H9 (cell line): Measurements from ENCODE around the gene LRIG1. TPM values are rescaled to one million over a fixed set of nuclear protein-coding genes. Genes with fewer than 3 reads are reported as not detected.

Source experiments
- DNase-seq: peaks from one replicate; pipeline ENCODE4 v3.0.0-alpha.2; 2017
- H2AFZ ChIP-seq: one replicate; pipeline ENCODE4 v1.6.1; 2013; ENCODE audit warnings: mild to moderate bottlenecking, low read length, control low read depth, moderate library complexity
- H2AK5ac ChIP-seq: 2 replicates; pipeline ENCODE4 v1.6.1; 2013; ENCODE audit warnings: low read length, control low read depth, mixed read lengths; ENCODE audit not compliant: insufficient read length
- H2BK120ac ChIP-seq: one replicate; pipeline ENCODE4 v1.6.1; 2013; ENCODE audit warnings: low read depth, mild to moderate bottlenecking, low read length, control low read depth, inconsistent platforms; ENCODE audit not compliant: poor library complexity, severe bottlenecking
- H2BK12ac ChIP-seq: 2 replicates; pipeline ENCODE4 v1.6.1; 2013; ENCODE audit warnings: low read length, control low read depth, mixed read lengths, low read depth; ENCODE audit not compliant: insufficient read length
- H2BK15ac ChIP-seq: 2 replicates; pipeline ENCODE4 v1.6.1; 2013; ENCODE audit warnings: low read depth, low read length, control low read depth
- H2BK20ac ChIP-seq: one replicate; pipeline ENCODE4 v1.6.1; 2013; ENCODE audit warnings: low read depth, mild to moderate bottlenecking, low read length, control low read depth, inconsistent platforms; ENCODE audit not compliant: poor library complexity, severe bottlenecking
- H2BK5ac ChIP-seq: 2 replicates; pipeline ENCODE4 v1.6.1; 2013; ENCODE audit warnings: low read length, control low read depth, mixed read lengths; ENCODE audit not compliant: insufficient read length
- H3K14ac ChIP-seq: 2 replicates; pipeline ENCODE4 v1.6.1; 2013; ENCODE audit warnings: low read length, control low read depth; ENCODE audit not compliant: insufficient read depth
- H3K18ac ChIP-seq: 2 replicates; pipeline ENCODE4 v1.6.1; 2013; ENCODE audit warnings: low read depth, mild to moderate bottlenecking, mixed read lengths, low read length, control low read depth; ENCODE audit not compliant: insufficient read length
- H3K23ac ChIP-seq: 2 replicates; pipeline ENCODE4 v1.6.1; 2013; ENCODE audit warnings: low read length, control low read depth, mixed read lengths, low read depth; ENCODE audit not compliant: insufficient read length
- H3K23me2 ChIP-seq: 2 replicates; pipeline ENCODE4 v1.6.1; 2013; ENCODE audit warnings: low read depth, mild to moderate bottlenecking, mixed read lengths, low read length, control low read depth; ENCODE audit not compliant: insufficient read length, poor library complexity, severe bottlenecking
- H3K27ac ChIP-seq: 2 replicates; pipeline ENCODE4 v1.5.1; 2013; ENCODE audit warnings: low read length, control low read depth, mixed read lengths, low read depth; ENCODE audit not compliant: insufficient read length
- H3K27me3 ChIP-seq: 2 replicates; pipeline ENCODE4 v1.6.1; 2013; ENCODE audit warnings: low read length, control low read depth, inconsistent platforms; ENCODE audit not compliant: insufficient read depth
- H3K4ac ChIP-seq: 2 replicates; pipeline ENCODE4 v1.6.1; 2013; ENCODE audit warnings: low read depth, mild to moderate bottlenecking, control low read depth, inconsistent platforms, low read length, moderate library complexity
- H3K4me1 ChIP-seq: 2 replicates; pipeline ENCODE4 v1.6.1; 2013; ENCODE audit warnings: low read length, control low read depth, inconsistent platforms; ENCODE audit not compliant: insufficient read depth
- H3K4me2 ChIP-seq: 2 replicates; pipeline ENCODE4 v1.6.1; 2013; ENCODE audit warnings: low read length, control low read depth, mixed read lengths; ENCODE audit not compliant: insufficient read length, insufficient read depth
- H3K56ac ChIP-seq: 2 replicates; pipeline ENCODE4 v1.6.1; 2013; ENCODE audit warnings: low read depth, mild to moderate bottlenecking, mixed read lengths, low read length, control low read depth; ENCODE audit not compliant: insufficient read length
- H3K79me1 ChIP-seq: 2 replicates; pipeline ENCODE4 v1.6.1; 2013; ENCODE audit warnings: low read depth, mild to moderate bottlenecking, moderate library complexity, low read length, control low read depth, inconsistent platforms; ENCODE audit not compliant: insufficient read depth, poor library complexity, severe bottlenecking
- H3K79me2 ChIP-seq: 2 replicates; pipeline ENCODE4 v1.6.1; 2013; ENCODE audit warnings: low read length, control low read depth, inconsistent platforms; ENCODE audit not compliant: insufficient read depth
- H3K9ac ChIP-seq: 2 replicates; pipeline ENCODE4 v1.6.1; 2013; ENCODE audit warnings: low read length, control low read depth, mixed read lengths; ENCODE audit not compliant: insufficient read length; ENCODE audit errors: extremely low read depth
- H3K9me3 ChIP-seq: one replicate; pipeline ENCODE4 v1.6.1; 2013; ENCODE audit warnings: low read depth, low read length, inconsistent platforms; ENCODE audit not compliant: control insufficient read depth
- H3T11ph ChIP-seq: one replicate; pipeline ENCODE4 v1.6.1; 2013; ENCODE audit warnings: mild to moderate bottlenecking, low read length, control low read depth, inconsistent platforms
- H4K20me1 ChIP-seq: one replicate; pipeline ENCODE4 v1.6.1; 2013; ENCODE audit not compliant: control insufficient read depth, insufficient read length, insufficient read depth
- H4K5ac ChIP-seq: 2 replicates; pipeline ENCODE4 v1.6.1; 2013; ENCODE audit warnings: low read depth, mild to moderate bottlenecking, mixed read lengths, low read length, control low read depth; ENCODE audit not compliant: insufficient read length
- H4K8ac ChIP-seq: replicated peaks from 2 replicates; pipeline ENCODE4 v1.6.1; 2013; ENCODE audit warnings: low read length, control low read depth, mixed read lengths, low read depth; ENCODE audit not compliant: insufficient read length
- H4K91ac ChIP-seq: 2 replicates; pipeline ENCODE4 v1.6.1; 2013; ENCODE audit warnings: low read depth, mild to moderate bottlenecking, moderate library complexity, mixed read lengths, low read length, control low read depth; ENCODE audit not compliant: insufficient read length
- H3K27ac Mint-ChIP-seq, 3 experiments: 2 replicates in 2 of 3; 3 replicates in 1 of 3; pipeline ENCODE4 v1.8.0; 2020 to 2021; ENCODE audit warnings: mixed read lengths in 3 of 3, mild to moderate bottlenecking in 1 of 3, moderate library complexity in 1 of 3
- H3K27me3 Mint-ChIP-seq: 2 replicates; pipeline ENCODE4 v1.8.0; 2021; ENCODE audit warnings: low read depth, mild to moderate bottlenecking, moderate library complexity, mixed read lengths
- H3K36me3 Mint-ChIP-seq, 3 experiments: 2 replicates in 2 of 3; 3 replicates in 1 of 3; pipeline ENCODE4 v1.8.0; 2020 to 2021; ENCODE audit warnings: low read depth in 3 of 3, mixed read lengths in 3 of 3; ENCODE audit not compliant: insufficient read depth in 1 of 3
- H3K4me1 Mint-ChIP-seq, 2 experiments: 2 replicates each; pipeline ENCODE4 v1.8.0; 2020; ENCODE audit warnings: mixed read lengths in 2 of 2
- H3K4me3 Mint-ChIP-seq, 2 experiments: 2 replicates in 1 of 2; 3 replicates in 1 of 2; pipeline ENCODE4 v1.8.0; 2020 to 2021; ENCODE audit warnings: mild to moderate bottlenecking in 2 of 2, mixed read lengths in 2 of 2, moderate library complexity in 1 of 2
- H3K9me3 Mint-ChIP-seq, 2 experiments: 2 replicates in 1 of 2; 3 replicates in 1 of 2; pipeline ENCODE4 v1.8.0; 2020; ENCODE audit warnings: mild to moderate bottlenecking in 2 of 2, mixed read lengths in 2 of 2, moderate library complexity in 1 of 2
- WGBS: extraction: QIAGEN DNeasy Blood & Tissue Kit; methylation state at CpG from one replicate; pipeline ENCODE4 v1.1.7; 2013; ENCODE audit warnings: missing lambda C conversion rate, low lambda C conversion rate, mixed read lengths; ENCODE audit not compliant: insufficient read length; ENCODE audit errors: extremely low coverage; 5-methylcytosine and 5-hydroxymethylcytosine counted together
- total RNA-seq: library from RNA; stranded (reverse); gene quantifications from 2 replicates; pipeline ENCODE4 v1.2.1, GENCODE V29; 2021
- TF ChIP-seq, protein P1 (sequence below): fragments of 200-600 bp; sonication (generic); conservative IDR thresholded peaks from 3 replicates; pipeline ENCODE4 v1.8.0; 2021; ENCODE audit warnings: antibody characterized with exemption, mild to moderate bottlenecking

LRIG1 gene
- total RNA-seq, 1 experiment from 2014 or later: 70.3 TPM

DNA sequence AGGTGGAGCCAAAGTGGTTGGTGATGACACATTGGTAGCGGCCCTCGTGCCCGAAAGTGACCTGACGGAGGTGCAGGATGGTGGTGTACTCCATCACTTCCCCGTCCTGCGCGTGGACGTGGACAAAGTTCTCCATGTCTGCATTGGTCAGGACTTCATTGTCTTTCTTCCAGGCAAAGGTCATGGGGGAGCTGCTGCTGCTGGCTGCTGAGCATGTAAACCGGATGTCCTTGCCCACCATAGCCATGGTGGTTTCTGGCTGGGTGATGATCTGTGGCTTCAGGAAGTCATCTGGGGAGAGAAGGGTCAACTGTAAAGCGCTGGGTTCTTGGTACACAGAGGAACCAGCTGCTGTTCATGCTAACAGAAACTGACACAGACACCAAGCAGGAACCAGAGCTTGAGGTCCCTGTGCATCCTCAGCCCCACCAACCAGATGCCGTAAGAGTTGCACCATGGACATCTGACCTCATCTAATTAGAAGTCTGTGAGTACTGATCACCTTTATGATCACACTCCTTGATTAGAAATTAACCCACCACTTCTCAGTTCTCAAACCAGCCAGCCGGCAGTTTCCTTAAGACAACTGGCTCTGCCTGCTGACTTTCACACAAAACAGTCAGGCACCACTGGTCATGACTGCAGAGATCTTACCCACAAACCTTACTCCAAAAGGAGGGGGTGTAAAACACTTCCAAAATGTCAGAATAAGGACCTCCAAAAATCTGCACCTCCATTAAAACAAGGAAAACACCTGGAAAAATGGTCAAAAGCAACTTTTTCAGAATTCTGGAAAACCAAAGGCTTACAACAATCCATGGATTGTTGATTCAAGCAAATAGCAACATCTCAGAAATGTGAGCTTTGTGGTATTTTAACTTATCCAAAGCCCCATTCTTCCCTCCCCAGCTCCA is 114.6 kb downstream of the LRIG1 start:
- Histone ChIP-seq H2AFZ (no peak overlapping the region), H3K79me2 (peaks cover 2% of the 10 kb centered on the region; the same call in 1 of the 2 replicates), H3K14ac (no peak overlapping the region), H3K18ac (no peak overlapping the region), H3K27ac (no peak overlapping the region), H2BK120ac (no peak overlapping the region), H3K56ac (no peak overlapping the region), H3K9ac (no peak overlapping the region), H3T11ph (no peak overlapping the region), H4K5ac (no peak overlapping the region), H4K20me1 (peaks cover 3% of the 10 kb centered on the region), H3K27me3 (no peaks in the 10 kb centered on the region), H3K9me3 (no peaks in the 10 kb centered on the region), H2BK20ac (no peak overlapping the region), H2BK15ac (no peak overlapping the region), H4K8ac (no peak overlapping the region), H3K23ac (no peak overlapping the region), H2BK5ac (no peak overlapping the region), H3K4ac (no peak overlapping the region), H3K4me1 (no peaks in the 10 kb centered on the region), H3K23me2 (no peaks in the 10 kb centered on the region), H4K91ac (no peak overlapping the region), H3K79me1 (no peaks in the 10 kb centered on the region), H2BK12ac (no peak overlapping the region), H3K4me2 (no peak overlapping the region), H2AK5ac (no peak overlapping the region)
- peak overlapping the region in 2 of 3 experiments; percentile 39 to 86; a peak in 3 of 7 replicates for H3K27ac Mint-ChIP-seq
- no peaks in the 10 kb centered on the region for H3K27me3 Mint-ChIP-seq
- TF ChIP-seq, protein P1, sequence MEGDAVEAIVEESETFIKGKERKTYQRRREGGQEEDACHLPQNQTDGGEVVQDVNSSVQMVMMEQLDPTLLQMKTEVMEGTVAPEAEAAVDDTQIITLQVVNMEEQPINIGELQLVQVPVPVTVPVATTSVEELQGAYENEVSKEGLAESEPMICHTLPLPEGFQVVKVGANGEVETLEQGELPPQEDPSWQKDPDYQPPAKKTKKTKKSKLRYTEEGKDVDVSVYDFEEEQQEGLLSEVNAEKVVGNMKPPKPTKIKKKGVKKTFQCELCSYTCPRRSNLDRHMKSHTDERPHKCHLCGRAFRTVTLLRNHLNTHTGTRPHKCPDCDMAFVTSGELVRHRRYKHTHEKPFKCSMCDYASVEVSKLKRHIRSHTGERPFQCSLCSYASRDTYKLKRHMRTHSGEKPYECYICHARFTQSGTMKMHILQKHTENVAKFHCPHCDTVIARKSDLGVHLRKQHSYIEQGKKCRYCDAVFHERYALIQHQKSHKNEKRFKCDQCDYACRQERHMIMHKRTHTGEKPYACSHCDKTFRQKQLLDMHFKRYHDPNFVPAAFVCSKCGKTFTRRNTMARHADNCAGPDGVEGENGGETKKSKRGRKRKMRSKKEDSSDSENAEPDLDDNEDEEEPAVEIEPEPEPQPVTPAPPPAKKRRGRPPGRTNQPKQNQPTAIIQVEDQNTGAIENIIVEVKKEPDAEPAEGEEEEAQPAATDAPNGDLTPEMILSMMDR: no peak
- no peak for DNase-seq
- H3K9me3 Mint-ChIP-seq: no peaks in the 10 kb centered on the region
- no CpG with 5 or more reads among the region's 12 CpGs for WGBS
- peaks cover 7 to 13% of the 10 kb centered on the region in 2 experiments for H3K4me1 Mint-ChIP-seq
- peaks cover 65 to 89% (median 85%) of the 10 kb centered on the region in 3 experiments for H3K36me3 Mint-ChIP-seq
- no peak overlapping the region for H3K4me3 Mint-ChIP-seq
